Measurements from ENCODE around the gene ENTPD2. TPM values are rescaled to one million over a fixed set of nuclear protein-coding genes. Genes with fewer than 3 reads are reported as not detected.

Gene ENTPD2
- total RNA-seq, 1 experiment from 2014 or later = 4.0 TPM

- Mint-ChIP-seq H3K27me3 (ENCODE audit: low read depth) (peaks cover 41% of the 10 kb centered on the region), H3K9me3 (no peaks in the 10 kb centered on the region), H3K36me3 (ENCODE audit: insufficient read depth in 1 of 3, low read depth in 3 of 3) (no peaks in the 10 kb centered on the region), H3K4me1 (peaks cover 0 to 8% of the 10 kb centered on the region in 2 experiments; a peak in 2 of 4 replicates), H3K4me3 (no peak overlapping the region), H3K27ac (no peak overlapping the region)
- H2BK15ac ChIP-seq (ENCODE audit: low read depth, low read length) = no peak overlapping the region
- H2AFZ ChIP-seq (ENCODE audit: low read length) = no peak overlapping the region
- no peak overlapping the region for H2AK5ac ChIP-seq (ENCODE audit: insufficient read length, low read length)
- no peak for TF ChIP-seq CTCF (conservative IDR thresholded peaks at IDR 0.05)
- H3K4me2 ChIP-seq (ENCODE audit: insufficient read depth, insufficient read length, low read length) = no peak overlapping the region
- H3K27me3 ChIP-seq (ENCODE audit: insufficient read depth, low read length) = no peaks in the 10 kb centered on the region
- no peak overlapping the region; the same call in 1 of the 2 replicates for H3K14ac ChIP-seq (ENCODE audit: insufficient read depth, low read length)
- H3K79me1 ChIP-seq (ENCODE audit: insufficient read depth, low read depth, low read length, poor library complexity, severe bottlenecking) = no peaks in the 10 kb centered on the region
- peaks cover 2% of the 10 kb centered on the region for H4K20me1 ChIP-seq (ENCODE audit: control insufficient read depth, insufficient read depth, insufficient read length)
- no peak overlapping the region for H3K18ac ChIP-seq (ENCODE audit: insufficient read length, low read depth, low read length)
- peaks cover 9% of the 10 kb centered on the region for H3K23me2 ChIP-seq (ENCODE audit: insufficient read length, low read depth, low read length, poor library complexity, severe bottlenecking)
- no peak overlapping the region for H3K56ac ChIP-seq (ENCODE audit: insufficient read length, low read depth, low read length)
- H3K9me3 ChIP-seq (ENCODE audit: control insufficient read depth, low read depth, low read length) = no peaks in the 10 kb centered on the region
- no peak overlapping the region for H4K5ac ChIP-seq (ENCODE audit: insufficient read length, low read depth, low read length)
- no peak overlapping the region for H4K91ac ChIP-seq (ENCODE audit: insufficient read length, low read depth, low read length)
- H3K79me2 ChIP-seq (ENCODE audit: insufficient read depth, low read length) = no peaks in the 10 kb centered on the region
- H2BK20ac ChIP-seq (ENCODE audit: low read depth, low read length, poor library complexity, severe bottlenecking) = no peak overlapping the region
- no CpG with 5 or more reads among the region's 65 CpGs for WGBS (ENCODE audit: extremely low coverage, insufficient read length, low lambda C conversion rate)
- H3K23ac ChIP-seq (ENCODE audit: insufficient read length, low read depth, low read length) = no peak overlapping the region
- no peak overlapping the region for H3K9ac ChIP-seq (ENCODE audit: extremely low read depth, insufficient read length, low read length)
- H2BK12ac ChIP-seq (ENCODE audit: insufficient read length, low read depth, low read length) = no peak overlapping the region
- H3K4me1 ChIP-seq (ENCODE audit: insufficient read depth, low read length) = no peaks in the 10 kb centered on the region
- no peak overlapping the region for H4K8ac ChIP-seq (replicated peaks; ENCODE audit: insufficient read length, low read depth, low read length)
- no peak overlapping the region for H3K4ac ChIP-seq (ENCODE audit: low read depth, low read length)
- H2BK120ac ChIP-seq (ENCODE audit: low read depth, low read length, poor library complexity, severe bottlenecking) = no peak overlapping the region
- H3K27ac ChIP-seq (ENCODE audit: insufficient read length, low read depth, low read length) = no peak overlapping the region
- H3T11ph ChIP-seq (ENCODE audit: low read length) = no peak overlapping the region
- no peak for DNase-seq
- H2BK5ac ChIP-seq (ENCODE audit: insufficient read length, low read length) = no peak overlapping the region
These were observed 23.0 kb downstream of the ENTPD2 start for GRCh38 chr9:137030538-137031527.

Measured in H9 (cell line).